ENCODE data around the gene SND1. TPM values are rescaled to one million over a fixed set of nuclear protein-coding genes. Genes with fewer than 3 reads are reported as not detected.

SND1 gene
- total and polyA plus RNA-seq, 10 of the 15 experiments (the other 5 are each of a cell fraction or from before 2014, with no cell fraction given), result 52.4 to 270 (median 146) TPM

DNA sequence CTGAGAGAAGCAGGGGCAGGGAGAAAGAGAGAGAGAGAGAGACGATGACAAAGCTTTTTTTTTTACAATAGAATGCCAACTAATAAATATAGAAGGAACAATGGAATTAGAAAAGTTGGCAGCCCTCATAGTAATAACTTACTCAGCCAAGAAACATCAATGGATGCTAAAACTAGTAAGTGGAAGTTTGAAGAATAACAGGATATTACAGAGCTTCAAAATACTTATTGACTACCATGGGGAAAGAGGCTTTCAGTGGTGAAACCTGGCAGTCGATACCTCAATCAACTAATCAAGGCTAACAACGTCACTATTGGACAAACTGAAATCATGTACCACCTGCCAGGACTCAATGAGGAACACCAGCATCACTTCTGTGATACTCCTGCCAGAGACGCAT, 479.7 kb downstream of the SND1 start:
- FAIRE-seq, result no peak
- Histone ChIP-seq H2AFZ (ENCODE audit: control insufficient read depth, low read depth, low read length) (no peak overlapping the region), H3K36me3 (ENCODE audit: control insufficient read depth in 2 of 2, insufficient read depth in 2 of 2, low read length in 1 of 2) (no peaks in the 10 kb centered on the region), H3K9me3 (replicated peaks; ENCODE audit: control insufficient read depth, insufficient read depth, low read length) (no peaks in the 10 kb centered on the region), H3K9ac (ENCODE audit: control insufficient read depth, insufficient read depth, low read length) (no peak overlapping the region), H3K4me3 (no peak overlapping the region), H3K4me1 (ENCODE audit: control insufficient read depth, insufficient read depth, low read length) (peaks cover 4% of the 10 kb centered on the region), H3K79me2 (ENCODE audit: control insufficient read depth, insufficient read depth, low read length) (no peaks in the 10 kb centered on the region), H3K27me3 (replicated peaks in 1 of 2; ENCODE audit: control insufficient read depth in 2 of 2, insufficient read depth in 2 of 2, low read length in 1 of 2) (peaks cover 4 to 5% of the 10 kb centered on the region in 2 experiments; a peak in 3 of 4 replicates), H4K20me1 (ENCODE audit: control insufficient read depth, insufficient read depth) (no peaks in the 10 kb centered on the region), H3K4me2 (ENCODE audit: control insufficient read depth, insufficient read depth) (no peak overlapping the region), H3K27ac (ENCODE audit: control insufficient read depth, insufficient read depth) (no peak overlapping the region)
- SMC1A ChIA-PET (ENCODE audit: uncharacterized antibody, unreplicated experiment), result no interaction called here
- no TSS peak for BruUV-seq (replicated peaks)
- RAD21 ChIA-PET (ENCODE audit: unreplicated experiment), result no interaction called here
- POLR2A ChIA-PET, result no interaction called here
- intact Hi-C loops (cut with micrococcal nuclease; ENCODE audit: unreplicated experiment), result loop anchor here (10.0 kb wide), 1 partner anchor 253 kb away; no protein-coding TSS in a partner anchor
- DNase-seq (ENCODE audit: low read depth, low spot score), result no peak
- WGBS (ENCODE audit: insufficient coverage, insufficient replicate concordance, low lambda C conversion rate, missing lambda C conversion rate), result 40% methylated on average over 4 of the region's 4 CpGs
- CTCF ChIA-PET, result interaction anchor here (1.1 kb wide), 1 partner anchor 78 kb away, joined by 4 read pairs; no protein-coding TSS in a partner anchor
- ATAC-seq, result no peak
- in situ Hi-C loops (cut with MboI), result no loop called here
- TF ChIP-seq BACH1 (IDR thresholded peaks at IDR 0.05; ENCODE audit: borderline replicate concordance) (no peak), SIN3A (IDR thresholded peaks at IDR 0.05; ENCODE audit: low read depth, low read length) (no peak), YY1 (IDR thresholded peaks at IDR 0.05; ENCODE audit: low read depth, low read length) (no peak), SUPT20H (IDR thresholded peaks at IDR 0.05; ENCODE audit: borderline replicate concordance, control insufficient read depth, low read depth, low read length) (no peak), POLR2AphosphoS5 (IDR thresholded peaks at IDR 0.05; ENCODE audit: low read length) (no peak), CHD1 (IDR thresholded peaks at IDR 0.05; ENCODE audit: low read depth, low read length) (no peak), TCF3 (IDR thresholded peaks at IDR 0.05; ENCODE audit: borderline replicate concordance, insufficient read depth, low read depth, low read length) (no peak), POLR2A (IDR thresholded peaks at IDR 0.05; ENCODE audit: low read depth, low read length) (no peak), SREBF1 (IDR thresholded peaks at IDR 0.05; ENCODE audit: low read length) (no peak), GATAD2B (conservative IDR thresholded peaks at IDR 0.05; ENCODE audit: low read depth) (no peak), IRF4 (IDR thresholded peaks at IDR 0.05; ENCODE audit: low read depth, low read length) (no peak), STAT1 (conservative IDR thresholded peaks at IDR 0.05) (no peak), ESRRA (IDR thresholded peaks at IDR 0.05; ENCODE audit: low read length) (no peak), SMAD5 (IDR thresholded peaks at IDR 0.05; ENCODE audit: low read depth) (no peak), TAF1 (IDR thresholded peaks at IDR 0.05; ENCODE audit: borderline replicate concordance, low read depth, low read length) (no peak)
- TF ChIP-seq, protein P1, sequence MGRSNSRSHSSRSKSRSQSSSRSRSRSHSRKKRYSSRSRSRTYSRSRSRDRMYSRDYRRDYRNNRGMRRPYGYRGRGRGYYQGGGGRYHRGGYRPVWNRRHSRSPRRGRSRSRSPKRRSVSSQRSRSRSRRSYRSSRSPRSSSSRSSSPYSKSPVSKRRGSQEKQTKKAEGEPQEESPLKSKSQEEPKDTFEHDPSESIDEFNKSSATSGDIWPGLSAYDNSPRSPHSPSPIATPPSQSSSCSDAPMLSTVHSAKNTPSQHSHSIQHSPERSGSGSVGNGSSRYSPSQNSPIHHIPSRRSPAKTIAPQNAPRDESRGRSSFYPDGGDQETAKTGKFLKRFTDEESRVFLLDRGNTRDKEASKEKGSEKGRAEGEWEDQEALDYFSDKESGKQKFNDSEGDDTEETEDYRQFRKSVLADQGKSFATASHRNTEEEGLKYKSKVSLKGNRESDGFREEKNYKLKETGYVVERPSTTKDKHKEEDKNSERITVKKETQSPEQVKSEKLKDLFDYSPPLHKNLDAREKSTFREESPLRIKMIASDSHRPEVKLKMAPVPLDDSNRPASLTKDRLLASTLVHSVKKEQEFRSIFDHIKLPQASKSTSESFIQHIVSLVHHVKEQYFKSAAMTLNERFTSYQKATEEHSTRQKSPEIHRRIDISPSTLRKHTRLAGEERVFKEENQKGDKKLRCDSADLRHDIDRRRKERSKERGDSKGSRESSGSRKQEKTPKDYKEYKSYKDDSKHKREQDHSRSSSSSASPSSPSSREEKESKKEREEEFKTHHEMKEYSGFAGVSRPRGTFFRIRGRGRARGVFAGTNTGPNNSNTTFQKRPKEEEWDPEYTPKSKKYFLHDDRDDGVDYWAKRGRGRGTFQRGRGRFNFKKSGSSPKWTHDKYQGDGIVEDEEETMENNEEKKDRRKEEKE (IDR thresholded peaks at IDR 0.05), result no peak
- TF ChIP-seq, protein P2, sequence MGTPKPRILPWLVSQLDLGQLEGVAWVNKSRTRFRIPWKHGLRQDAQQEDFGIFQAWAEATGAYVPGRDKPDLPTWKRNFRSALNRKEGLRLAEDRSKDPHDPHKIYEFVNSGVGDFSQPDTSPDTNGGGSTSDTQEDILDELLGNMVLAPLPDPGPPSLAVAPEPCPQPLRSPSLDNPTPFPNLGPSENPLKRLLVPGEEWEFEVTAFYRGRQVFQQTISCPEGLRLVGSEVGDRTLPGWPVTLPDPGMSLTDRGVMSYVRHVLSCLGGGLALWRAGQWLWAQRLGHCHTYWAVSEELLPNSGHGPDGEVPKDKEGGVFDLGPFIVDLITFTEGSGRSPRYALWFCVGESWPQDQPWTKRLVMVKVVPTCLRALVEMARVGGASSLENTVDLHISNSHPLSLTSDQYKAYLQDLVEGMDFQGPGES (IDR thresholded peaks at IDR 0.05), result no peak
- TF ChIP-seq, protein P3, sequence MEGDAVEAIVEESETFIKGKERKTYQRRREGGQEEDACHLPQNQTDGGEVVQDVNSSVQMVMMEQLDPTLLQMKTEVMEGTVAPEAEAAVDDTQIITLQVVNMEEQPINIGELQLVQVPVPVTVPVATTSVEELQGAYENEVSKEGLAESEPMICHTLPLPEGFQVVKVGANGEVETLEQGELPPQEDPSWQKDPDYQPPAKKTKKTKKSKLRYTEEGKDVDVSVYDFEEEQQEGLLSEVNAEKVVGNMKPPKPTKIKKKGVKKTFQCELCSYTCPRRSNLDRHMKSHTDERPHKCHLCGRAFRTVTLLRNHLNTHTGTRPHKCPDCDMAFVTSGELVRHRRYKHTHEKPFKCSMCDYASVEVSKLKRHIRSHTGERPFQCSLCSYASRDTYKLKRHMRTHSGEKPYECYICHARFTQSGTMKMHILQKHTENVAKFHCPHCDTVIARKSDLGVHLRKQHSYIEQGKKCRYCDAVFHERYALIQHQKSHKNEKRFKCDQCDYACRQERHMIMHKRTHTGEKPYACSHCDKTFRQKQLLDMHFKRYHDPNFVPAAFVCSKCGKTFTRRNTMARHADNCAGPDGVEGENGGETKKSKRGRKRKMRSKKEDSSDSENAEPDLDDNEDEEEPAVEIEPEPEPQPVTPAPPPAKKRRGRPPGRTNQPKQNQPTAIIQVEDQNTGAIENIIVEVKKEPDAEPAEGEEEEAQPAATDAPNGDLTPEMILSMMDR (IDR thresholded peaks at IDR 0.05 in 2 of 3, conservative IDR thresholded peaks at IDR 0.05 in 1 of 3; ENCODE audit: control insufficient read depth in 2 of 3, extremely low read depth in 1 of 3, insufficient read depth in 1 of 3, low read depth in 3 of 3, low read length in 3 of 3), result no peak
- TF ChIP-seq, protein P4, sequence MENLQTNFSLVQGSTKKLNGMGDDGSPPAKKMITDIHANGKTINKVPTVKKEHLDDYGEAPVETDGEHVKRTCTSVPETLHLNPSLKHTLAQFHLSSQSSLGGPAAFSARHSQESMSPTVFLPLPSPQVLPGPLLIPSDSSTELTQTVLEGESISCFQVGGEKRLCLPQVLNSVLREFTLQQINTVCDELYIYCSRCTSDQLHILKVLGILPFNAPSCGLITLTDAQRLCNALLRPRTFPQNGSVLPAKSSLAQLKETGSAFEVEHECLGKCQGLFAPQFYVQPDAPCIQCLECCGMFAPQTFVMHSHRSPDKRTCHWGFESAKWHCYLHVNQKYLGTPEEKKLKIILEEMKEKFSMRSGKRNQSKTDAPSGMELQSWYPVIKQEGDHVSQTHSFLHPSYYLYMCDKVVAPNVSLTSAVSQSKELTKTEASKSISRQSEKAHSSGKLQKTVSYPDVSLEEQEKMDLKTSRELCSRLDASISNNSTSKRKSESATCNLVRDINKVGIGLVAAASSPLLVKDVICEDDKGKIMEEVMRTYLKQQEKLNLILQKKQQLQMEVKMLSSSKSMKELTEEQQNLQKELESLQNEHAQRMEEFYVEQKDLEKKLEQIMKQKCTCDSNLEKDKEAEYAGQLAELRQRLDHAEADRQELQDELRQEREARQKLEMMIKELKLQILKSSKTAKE (IDR thresholded peaks at IDR 0.05; ENCODE audit: low read depth, poor library complexity, severe bottlenecking), result no peak

Measured in GM12878 (cell line).